Kidney capillary endothelial cell (primary cell): Measurements from ENCODE around the gene COL24A1.

Experiments used
- DNase-seq: peaks from one replicate; pipeline ENCODE4 v3.0.0-alpha.2; 2018; ENCODE audit warnings: low spot score

The COL24A1 gene

DNA sequence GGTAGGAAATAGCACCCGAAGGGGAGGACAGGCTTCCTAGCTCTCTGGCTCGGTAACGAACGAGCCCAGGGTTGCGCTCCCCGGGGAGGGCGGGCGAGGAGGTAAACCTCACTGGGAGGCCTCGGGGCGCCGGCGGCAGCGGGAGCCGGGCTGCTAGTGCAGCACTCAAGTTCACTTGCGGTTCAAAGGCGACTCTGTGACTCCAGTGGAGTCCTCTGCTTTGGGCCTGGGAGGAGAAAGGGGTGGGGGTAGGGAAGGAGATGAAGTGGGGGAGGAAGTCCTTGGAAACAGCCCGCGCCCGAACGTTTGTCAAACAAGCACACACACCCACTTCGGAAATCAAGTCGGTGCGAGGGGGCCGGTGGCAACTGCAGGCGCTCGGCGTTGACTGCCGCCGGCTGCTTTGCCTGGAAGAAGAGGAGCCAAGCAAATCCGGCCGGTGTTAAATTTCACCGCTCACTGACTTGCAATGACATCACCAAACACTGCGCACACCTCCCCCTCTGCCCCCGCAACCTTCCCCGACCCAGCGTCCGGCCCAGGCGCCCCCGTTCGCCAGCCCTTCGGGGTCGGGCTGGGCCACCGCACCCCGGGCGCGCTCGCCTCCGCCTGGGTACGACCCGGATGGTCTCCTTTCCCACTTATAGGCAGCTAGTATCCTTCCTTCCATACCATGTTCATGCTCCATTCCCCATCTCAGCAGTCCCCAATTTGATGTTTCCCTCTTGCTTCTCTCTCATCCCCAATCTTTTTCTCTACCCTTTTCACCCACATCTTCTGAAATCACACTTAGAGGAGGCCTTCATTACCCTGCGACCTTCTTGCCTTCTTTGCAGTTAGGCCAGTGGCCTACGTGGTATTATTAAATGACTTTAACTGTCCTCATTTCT, at the start of gene COL24A1:
Gene COL24A1 (minus strand): TSS at position 207 of the 890 bp plus-strand sequence. CDS start 376 bp downstream, outside the sequence.
- no peak for DNase-seq

DNA sequence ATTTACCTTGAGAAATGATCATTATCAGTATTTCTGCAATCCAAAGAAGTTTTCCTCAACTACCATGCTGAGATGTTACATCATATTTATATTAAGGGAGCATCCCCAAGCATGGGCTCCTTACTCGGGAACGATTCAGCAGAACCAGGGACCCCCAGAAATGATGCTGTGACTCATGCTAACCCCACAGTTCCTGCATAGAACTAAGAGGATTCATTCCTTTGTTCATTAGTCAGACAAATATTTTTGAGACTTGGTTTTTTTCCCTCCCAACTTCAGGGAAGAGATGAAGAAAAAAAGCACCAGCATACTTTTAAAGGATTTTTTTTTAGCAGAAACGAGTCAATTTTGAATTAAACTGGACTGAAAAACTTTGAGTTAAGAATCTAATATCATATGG, 49.2 kb upstream of the COL24A1 start:
- no peak for DNase-seq

DNA sequence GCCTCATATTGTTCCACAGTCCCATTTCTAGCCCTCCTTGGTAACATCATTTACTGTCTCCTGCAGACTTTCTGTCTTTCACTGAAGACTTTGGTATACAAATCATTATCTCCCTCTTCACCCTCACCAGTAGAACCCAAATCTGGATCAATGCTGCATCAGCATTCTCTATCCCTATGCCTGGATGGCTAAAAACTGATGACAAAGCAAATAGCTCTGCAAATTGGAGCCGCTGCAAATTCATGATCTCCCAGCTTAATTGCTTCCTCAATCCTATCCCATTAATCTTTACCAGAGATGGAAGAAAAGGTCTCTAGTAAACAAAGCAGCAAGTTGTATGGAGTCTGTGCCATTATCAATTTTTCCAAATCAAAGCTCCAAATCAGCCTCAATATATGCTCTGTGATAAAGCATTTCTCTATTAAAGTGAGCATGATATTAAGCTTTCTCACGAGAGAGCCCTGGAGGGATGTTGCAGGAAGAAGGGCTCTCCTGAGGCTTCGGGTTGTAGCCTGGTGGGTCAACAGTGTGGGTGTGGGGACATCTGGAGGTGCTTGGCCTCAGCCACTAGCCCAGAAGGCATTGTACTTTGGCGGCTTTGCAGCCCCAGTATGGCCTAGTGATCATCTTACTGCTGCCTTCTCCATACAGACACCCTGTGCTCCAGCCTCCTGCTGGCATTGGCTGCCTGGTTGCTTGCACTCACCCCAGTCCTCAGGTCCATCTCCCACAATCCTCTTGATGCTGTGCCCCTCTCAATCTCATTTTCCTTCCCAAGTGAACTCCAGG, 46.2 kb upstream of the COL24A1 start:
- no peak for DNase-seq

DNA sequence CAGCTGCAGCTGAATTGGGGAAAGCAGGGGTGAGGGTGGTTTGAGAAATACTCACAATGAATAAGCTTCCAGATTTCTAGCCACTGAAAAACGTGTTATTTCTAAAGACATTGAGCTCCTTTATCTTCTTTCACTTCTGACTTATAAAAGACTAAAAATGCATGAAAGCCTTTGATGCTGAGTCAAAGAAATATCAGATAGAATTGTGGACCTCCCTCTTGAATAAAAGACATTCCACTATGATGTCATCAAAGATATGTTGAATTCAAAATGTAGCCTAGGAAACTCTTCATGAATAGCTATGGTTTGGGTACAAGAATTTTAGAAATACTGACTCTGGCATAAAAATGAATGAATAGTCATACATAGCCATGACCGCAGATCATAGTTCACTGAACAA, 44.7 kb upstream of the COL24A1 start:
- no peak for DNase-seq

DNA sequence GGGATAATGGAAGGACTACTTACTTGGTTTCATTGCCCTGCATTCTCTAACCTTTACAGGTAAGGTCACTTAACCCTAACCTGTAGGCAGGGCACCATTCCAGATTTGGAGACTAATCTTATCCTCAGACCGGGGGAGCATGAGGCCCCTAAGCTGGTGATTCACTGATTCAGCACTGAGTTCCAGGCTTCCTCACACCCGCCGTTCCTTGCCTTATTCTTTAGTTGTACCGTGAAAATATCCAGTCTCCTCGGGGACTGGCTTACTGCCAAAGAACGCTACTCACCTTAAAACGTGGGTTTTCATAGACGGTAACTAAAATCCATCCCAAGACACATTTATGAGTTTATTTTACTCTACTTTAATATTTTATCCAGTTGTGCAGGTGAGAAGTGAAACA, 44.3 kb upstream of the COL24A1 start:
- DNase-seq: no peak

DNA sequence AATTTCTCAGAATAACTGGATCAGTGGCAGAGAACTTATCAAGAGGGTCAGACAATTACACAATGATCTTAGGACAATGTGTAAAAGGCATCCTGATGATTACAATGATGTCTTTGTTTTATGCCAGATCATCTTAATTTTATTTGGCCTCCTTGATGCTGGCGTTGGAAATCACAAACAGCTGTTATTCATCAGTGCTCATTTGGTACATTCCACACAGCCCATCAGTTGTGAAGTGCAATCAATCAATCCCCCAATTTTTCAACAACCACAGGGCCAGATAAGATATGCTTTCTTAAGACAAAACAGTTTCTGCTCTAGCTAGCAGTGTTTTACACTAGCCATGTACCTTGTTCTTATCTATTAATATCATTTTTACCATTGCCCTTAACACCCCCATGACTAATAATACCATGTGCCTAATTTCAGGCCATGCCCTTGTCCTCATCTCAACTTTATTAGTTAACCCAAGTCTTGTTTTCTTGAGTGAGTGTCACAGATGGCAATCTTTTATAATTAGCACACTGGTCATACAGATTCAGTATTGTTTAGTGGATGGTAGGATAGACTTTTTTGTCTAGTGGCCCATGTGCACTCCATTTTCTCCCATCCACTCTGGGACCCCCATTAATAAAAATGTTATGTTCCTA, 40.8 kb upstream of the COL24A1 start:
- no peak for DNase-seq

DNA sequence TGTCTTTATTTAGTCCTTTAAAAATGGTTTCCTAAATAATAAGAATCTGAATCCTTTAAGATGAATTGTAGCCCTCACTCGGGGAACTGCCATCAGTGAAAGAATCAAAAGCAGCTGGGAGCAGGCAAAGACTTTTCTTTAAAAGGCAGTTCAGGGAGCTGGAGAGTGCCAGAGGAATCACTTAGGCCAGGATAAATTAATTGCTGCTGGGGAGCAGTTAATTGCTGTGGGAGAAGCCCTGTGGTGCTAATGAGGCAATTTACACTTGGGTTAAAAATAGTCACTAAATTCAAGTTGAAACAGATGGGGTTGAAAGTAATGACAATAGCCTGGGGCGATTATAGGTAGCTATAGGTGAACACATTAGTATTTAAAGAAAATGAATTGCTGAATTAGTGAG, 38.7 kb upstream of the COL24A1 start:
- DNase-seq: no peak

DNA sequence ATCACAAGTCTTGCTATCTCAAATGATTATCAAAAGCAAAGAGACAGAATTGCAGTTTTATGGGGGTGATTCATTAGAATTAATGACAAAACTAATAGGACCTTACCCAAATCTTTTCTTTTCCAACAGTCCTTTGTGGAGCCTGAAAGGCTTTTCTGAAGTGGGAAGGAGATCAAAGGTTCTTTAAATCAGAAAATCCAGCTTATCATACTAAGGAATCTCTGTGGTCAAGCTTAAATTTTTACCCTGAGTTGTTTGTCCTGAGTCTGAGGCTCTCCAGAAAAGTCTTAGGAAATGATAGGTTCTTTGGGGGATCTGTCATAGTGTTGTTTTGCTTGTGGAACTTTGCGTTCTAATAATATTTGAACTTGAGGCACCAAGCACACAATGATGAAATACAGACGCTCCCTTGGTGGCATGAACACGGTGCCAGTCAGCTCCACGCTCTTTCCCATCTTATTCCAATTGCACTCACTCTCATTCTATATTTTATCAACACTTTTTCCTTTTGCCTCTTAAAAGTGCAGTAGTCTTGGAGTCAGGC, 38.0 kb upstream of the COL24A1 start:
- no peak for DNase-seq

DNA sequence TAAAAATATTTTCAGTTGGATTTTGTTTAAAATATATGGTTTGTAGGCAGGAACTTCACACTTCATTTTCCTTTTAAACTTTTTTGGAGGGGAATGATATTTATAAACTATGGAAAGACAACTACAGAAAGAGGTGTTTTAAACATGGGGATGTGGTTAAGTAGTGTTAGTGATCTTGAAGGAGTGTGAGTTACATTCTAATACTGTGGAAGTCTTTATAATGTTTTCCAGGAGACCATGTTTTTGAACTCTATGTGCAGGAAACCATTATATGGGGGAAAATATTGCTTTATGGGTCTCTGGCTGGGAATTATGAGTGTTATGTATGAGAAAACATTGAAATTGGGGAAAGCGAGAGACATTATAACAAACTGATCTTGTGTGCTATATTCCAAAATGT, 35.8 kb upstream of the COL24A1 start:
- no peak for DNase-seq

DNA sequence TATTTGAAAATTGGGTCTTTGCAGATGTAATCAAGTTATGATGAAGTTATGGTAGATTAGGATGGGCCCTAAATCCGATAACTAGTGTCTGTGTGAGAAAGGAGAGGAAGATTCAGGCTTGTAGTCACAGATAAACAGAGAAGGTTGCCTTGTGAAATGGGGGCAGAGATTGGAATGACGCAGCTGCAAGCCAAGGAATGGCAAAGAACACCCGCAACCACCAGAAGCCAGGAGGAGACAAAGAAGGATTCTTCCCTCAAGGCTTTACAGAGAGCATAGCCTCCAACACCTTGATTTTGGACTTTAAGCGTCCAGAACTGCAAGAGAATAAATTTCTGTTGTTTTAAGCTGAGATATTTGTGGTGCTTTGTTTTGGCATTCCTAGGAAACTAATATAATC, 35.4 kb upstream of the COL24A1 start:
- no peak for DNase-seq

DNA sequence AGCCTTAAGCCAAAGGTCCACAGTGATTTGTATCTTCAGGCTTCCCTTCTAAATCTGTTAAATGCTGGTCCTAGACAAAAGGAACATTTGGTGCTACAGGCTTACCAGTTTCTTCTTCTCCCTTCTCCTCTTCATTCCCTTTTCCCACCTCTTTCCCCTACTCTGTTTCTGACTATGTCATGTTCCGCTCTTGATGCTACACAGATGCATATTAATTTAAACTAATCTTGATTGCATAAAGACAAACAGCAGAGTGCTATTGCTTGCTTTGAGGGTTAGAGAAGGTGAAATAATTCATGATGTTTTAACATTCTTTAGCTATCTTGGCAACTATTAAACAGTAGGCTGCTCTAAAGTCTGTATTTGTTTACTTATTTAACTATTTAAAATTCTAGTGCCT, 34.3 kb upstream of the COL24A1 start:
- DNase-seq: no peak

DNA sequence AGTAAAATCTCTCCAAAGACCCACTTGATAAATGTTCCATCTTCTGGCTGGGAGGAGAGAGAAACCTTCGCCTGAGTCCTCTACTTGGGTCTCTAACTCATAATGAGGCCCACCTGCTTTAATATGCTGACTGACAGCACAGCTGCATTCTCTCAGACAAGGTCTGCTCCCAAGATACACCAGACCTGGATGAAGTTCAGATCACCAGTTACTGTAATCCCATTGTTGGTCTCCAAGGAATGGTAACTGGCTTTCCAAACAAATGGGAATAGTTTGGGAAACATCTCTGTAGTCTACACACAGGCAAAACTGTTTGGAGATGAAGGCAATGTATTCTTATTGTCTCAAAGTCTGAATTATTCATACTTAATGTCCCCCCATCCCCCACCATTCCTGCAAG, 27.9 kb upstream of the COL24A1 start:
- DNase-seq: no peak

DNA sequence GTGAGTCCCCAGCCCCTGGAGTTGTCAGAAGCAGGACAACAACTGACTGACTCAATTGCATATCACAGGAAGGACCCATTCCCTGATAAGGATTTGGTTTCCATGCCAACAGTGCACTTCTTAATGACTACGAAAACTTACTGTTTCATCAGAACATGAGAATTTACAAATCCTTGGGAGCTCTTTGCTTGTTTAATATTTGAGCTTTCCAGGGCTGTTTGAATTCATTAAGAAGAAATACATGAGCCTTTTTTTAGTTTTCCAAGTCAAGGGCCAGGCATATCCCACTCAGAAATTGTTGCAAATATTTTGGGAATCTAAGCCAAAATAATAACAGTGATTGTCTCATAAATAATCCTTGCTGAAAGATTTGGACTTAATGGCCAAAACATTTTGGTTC, 27.2 kb upstream of the COL24A1 start:
- no peak for DNase-seq

DNA sequence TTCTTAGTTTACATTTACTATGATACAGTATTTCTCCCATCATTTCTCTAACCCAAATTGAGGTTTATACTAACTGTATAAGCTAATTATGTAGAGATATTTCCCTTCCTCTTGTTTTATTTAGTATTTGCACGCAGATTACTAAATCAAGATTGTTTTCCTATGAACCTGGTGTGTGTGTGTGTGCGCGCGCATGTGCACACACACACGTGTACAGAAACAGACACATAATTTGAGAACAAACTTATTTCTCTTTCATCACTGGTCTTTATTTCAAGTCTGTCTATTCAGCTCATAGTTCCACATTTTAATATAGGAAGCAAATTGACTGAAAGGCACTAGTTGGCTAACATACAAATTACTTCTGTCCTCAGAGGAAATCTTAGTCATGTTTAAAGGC, 19.7 kb upstream of the COL24A1 start:
- DNase-seq: no peak

DNA sequence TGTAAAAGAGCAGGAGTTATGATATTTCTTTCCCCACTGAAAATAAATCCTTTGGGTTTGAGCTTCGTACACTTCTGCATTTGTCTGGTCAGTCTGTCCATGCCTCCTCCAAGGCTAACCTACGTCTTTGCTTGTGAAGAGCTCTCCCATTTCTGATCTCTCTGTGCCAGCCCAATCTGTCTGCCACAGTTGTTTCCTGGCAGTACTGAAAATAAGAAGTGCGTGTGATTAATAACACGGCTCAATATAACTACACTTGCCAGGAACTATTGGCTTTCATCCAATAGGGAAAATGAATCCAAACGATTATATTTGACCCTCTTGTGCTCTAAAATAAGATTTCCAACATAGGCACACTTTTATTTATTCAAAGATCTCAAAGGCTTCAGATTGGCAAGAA, 19.2 kb upstream of the COL24A1 start:
- DNase-seq: no peak

DNA sequence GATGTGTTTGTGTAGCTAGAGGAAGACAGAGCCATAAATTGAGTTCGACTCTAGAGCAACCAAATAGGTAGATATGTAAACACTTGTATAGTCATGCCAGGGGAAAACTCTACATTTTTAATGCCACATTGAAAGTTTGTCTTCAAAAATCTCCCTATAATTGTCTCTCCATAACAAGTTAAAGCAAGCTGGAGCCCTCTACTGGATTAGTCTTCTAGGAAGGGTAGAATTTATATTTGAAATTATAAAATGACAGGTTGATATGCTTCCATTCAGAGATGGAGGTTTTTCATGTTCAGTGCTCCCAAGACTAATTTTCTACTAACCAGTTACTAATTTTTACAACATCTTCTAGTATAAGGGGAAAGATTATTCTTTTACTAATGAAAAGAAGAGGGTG, 13.1 kb upstream of the COL24A1 start:
- no peak for DNase-seq

DNA sequence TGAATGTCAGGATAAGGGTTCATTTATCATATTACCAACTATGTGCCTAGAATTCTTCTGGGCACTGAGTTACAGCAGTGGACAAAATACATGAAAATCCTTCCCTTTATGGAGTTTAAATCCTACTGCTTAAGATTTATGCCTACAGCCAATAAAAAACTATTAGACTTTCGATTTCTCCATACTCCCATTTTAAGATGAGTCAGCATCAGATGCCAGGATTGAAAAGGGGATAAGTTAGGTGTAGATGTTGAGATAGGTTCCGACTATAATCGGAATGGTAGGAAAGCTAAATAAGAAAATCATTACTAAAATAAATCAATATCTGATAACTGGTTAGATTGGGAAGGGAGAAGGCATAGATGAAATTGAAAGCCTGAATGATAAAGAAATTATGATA, 3.2 kb upstream of the COL24A1 start:
- DNase-seq: no peak

DNA sequence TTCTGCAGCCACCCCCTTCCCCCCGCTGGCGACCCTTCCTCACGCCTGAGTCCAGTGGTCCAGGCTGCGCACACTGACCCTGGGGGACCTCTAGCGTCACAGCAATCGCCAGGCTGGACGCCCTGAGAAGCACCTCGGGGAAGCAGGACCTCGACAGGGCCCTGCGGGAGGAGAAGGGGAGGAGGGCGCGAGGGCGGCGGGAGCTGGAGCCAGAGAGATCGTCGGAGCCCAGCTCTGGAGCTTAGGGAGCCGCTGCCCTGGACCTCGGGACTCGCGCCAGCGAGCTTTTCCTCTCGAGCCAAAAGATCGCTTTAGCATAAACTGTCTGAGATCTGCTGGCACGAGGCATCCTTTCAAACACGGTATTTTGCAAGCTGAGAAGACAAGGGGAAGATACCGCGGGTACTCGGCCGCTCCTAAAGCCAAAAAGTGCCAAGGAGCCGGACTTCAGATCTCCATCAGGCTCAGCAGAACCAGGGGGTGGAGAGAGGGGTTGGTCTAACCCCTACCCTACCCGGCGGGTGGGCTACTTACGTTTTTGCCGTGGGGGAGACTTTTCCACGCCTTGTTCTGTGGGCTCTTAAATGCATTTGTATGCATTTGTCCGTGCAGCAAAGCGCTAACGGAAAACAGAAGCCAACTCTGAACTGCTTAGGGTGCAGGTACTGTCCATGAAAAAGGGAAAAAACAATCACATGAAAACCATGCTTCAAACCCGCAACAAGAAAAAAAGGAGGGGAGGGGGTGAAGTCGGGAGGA, 586 bp downstream of the COL24A1 start:
- no peak for DNase-seq

DNA sequence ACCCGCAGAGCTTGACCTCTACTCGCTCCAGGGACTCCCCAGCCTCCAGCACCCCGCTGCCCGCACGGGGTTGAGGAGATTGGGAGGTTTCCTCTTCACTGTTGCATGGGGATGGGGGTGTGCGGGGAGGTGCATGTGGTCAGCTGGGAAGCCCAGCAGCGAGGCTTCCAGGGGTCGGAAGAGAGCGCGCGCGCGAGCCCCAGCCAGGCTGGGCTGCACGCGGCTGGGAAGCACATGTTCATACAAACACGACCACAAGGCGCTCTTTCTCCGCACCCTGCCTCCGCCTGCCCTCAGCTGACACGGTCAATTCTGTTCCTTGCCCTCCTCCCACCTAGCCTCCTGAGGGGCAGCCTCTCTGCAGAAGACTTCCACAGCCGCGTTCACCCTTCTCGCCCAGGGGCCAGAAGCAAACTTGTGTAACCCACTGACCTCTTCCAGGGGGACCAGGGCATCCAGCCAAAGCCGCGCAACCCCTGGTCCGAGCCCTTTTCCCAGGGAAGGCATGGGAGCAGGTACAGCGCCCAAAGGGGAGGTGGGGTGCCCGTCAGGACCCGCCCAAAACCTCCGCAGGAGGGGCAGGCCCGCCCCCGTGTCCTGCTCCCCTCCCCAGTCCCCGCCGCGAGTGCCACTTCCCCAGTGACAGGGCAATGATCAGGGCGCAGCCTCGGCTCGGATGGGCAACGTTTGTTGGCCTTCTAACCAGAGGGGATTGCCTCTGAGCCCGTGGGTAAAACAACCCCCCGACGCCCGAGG, 1.3 kb downstream of the COL24A1 start:
- DNase-seq: no peak

DNA sequence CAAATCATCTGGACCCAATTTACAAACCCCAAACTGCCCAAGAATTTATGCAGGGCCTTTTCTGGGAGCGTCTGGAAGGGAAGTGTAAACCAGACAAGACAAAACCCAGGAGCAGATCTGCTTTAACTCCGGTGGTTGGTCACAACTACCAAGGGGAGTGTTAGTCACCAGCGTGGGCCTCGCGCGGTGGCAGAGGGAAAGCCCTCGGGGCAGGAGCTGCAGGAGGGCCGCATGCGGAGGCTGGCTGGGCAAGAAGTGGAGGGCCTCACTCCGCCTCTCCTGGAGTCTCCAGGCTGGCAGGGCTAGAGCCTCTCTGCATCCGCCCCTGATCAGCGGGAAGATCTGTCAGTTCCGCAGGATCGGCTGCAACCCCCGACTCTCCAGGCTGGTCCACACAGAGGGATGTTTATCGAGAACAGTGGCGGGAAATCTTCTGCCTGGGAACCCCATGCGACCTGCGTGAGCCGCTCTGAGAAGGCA, 2.0 kb downstream of the COL24A1 start:
- DNase-seq: no peak

DNA sequence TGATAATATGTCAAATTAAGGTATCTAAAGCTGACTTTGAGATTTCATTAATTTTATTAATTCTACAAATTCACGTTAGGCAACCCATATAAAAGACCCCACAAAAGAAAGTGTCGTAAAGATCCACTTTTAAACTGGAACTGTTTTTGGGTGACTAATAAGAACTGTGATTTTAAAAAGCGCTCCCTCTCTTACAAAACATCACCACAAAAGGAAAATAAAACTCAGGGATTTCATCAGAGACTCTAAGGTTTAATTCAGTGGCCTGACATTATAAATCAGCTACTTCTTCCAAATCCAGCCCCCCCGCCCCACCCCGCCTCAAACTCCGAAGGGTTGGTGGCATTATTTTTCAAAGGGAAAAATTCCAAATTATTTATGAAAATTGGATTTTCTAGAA, 2.7 kb downstream of the COL24A1 start:
- no peak for DNase-seq
